ENCODE measurements around the gene ACSM4. TPM values are rescaled to one million over a fixed set of nuclear protein-coding genes. Genes with fewer than 3 reads are reported as not detected.

ACSM4 gene
- total and polyA plus RNA-seq, 9 of the 15 experiments (the other 6 are each of a cell fraction or from before 2014, with no cell fraction given): not detected

- CTCF ChIA-PET (ENCODE audit: low intra/inter-chr PET ratio): no interaction called here
- 14% methylated on average over 7 of the region's 7 CpGs for WGBS (ENCODE audit: insufficient coverage, low coverage, missing lambda C conversion rate)
- no peak for TF ChIP-seq TSHZ1 (CRISPR knock-in tag; IDR thresholded peaks at IDR 0.05)
- TF ChIP-seq DEAF1 (CRISPR knock-in tag; IDR thresholded peaks at IDR 0.05): peak; percentile 22; the same call in 1 of the 2 replicates
- TF ChIP-seq, protein P1, sequence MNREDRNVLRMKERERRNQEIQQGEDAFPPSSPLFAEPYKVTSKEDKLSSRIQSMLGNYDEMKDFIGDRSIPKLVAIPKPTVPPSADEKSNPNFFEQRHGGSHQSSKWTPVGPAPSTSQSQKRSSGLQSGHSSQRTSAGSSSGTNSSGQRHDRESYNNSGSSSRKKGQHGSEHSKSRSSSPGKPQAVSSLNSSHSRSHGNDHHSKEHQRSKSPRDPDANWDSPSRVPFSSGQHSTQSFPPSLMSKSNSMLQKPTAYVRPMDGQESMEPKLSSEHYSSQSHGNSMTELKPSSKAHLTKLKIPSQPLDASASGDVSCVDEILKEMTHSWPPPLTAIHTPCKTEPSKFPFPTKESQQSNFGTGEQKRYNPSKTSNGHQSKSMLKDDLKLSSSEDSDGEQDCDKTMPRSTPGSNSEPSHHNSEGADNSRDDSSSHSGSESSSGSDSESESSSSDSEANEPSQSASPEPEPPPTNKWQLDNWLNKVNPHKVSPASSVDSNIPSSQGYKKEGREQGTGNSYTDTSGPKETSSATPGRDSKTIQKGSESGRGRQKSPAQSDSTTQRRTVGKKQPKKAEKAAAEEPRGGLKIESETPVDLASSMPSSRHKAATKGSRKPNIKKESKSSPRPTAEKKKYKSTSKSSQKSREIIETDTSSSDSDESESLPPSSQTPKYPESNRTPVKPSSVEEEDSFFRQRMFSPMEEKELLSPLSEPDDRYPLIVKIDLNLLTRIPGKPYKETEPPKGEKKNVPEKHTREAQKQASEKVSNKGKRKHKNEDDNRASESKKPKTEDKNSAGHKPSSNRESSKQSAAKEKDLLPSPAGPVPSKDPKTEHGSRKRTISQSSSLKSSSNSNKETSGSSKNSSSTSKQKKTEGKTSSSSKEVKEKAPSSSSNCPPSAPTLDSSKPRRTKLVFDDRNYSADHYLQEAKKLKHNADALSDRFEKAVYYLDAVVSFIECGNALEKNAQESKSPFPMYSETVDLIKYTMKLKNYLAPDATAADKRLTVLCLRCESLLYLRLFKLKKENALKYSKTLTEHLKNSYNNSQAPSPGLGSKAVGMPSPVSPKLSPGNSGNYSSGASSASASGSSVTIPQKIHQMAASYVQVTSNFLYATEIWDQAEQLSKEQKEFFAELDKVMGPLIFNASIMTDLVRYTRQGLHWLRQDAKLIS (CRISPR knock-in tag; IDR thresholded peaks at IDR 0.05): no peak
- no peak for TF ChIP-seq IRF1 (CRISPR knock-in tag; IDR thresholded peaks at IDR 0.05; ENCODE audit: borderline replicate concordance)
- no peak for TF ChIP-seq RBFOX2 (IDR thresholded peaks at IDR 0.05; ENCODE audit: low read depth, low read length)
- TF ChIP-seq, protein P2, sequence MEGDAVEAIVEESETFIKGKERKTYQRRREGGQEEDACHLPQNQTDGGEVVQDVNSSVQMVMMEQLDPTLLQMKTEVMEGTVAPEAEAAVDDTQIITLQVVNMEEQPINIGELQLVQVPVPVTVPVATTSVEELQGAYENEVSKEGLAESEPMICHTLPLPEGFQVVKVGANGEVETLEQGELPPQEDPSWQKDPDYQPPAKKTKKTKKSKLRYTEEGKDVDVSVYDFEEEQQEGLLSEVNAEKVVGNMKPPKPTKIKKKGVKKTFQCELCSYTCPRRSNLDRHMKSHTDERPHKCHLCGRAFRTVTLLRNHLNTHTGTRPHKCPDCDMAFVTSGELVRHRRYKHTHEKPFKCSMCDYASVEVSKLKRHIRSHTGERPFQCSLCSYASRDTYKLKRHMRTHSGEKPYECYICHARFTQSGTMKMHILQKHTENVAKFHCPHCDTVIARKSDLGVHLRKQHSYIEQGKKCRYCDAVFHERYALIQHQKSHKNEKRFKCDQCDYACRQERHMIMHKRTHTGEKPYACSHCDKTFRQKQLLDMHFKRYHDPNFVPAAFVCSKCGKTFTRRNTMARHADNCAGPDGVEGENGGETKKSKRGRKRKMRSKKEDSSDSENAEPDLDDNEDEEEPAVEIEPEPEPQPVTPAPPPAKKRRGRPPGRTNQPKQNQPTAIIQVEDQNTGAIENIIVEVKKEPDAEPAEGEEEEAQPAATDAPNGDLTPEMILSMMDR (IDR thresholded peaks at IDR 0.05 in 2 of 3, conservative IDR thresholded peaks at IDR 0.05 in 1 of 3; ENCODE audit: insufficient read depth in 2 of 3, low read depth in 1 of 3, low read length in 3 of 3): peak in 2 of 3 experiments; percentile 27 to 48; a peak in 2 of 6 replicates
- peak; percentile 54 to 66 for TF ChIP-seq RAD21 (CRISPR knock-in tag; conservative IDR thresholded peaks at IDR 0.05 in 1 of 2, IDR thresholded peaks at IDR 0.05 in 1 of 2)
- TF ChIP-seq RBM17 (IDR thresholded peaks at IDR 0.05; ENCODE audit: borderline replicate concordance, low read depth, low read length): no peak
Measured at GRCh38 chr12:7327918-7328317, 24.0 kb downstream of the ACSM4 start.

More at GRCh38 chr12:7327918-7328317, 24.0 kb downstream of the ACSM4 start:
- ATAC-seq (no peak), FAIRE-seq (peak; percentile 49), DNase-seq (ENCODE audit: extremely low read depth in 1 of 4, low spot score in 3 of 4) (no peak)
- no peaks in the 10 kb centered on the region for H3K4me1 ChIP-seq (replicated peaks in 1 of 2; ENCODE audit: control insufficient read depth in 2 of 2, insufficient read depth in 2 of 2, low read length in 2 of 2)
- no peak overlapping the region; the same call in 1 of the 2 replicates for H3K4me2 ChIP-seq (ENCODE audit: insufficient read depth, low read length)
- no peaks in the 10 kb centered on the region for H3K9me1 ChIP-seq (ENCODE audit: control insufficient read depth, insufficient read depth, low read length)
- BruUV-seq (replicated peaks): no TSS peak
- no peaks in the 10 kb centered on the region for H3K9me3 ChIP-seq (replicated peaks; ENCODE audit: control insufficient read depth, insufficient read depth, low read depth, low read length)
- in situ Hi-C loops (cut with MboI): no loop called here
- no peak overlapping the region for H3K9ac ChIP-seq (ENCODE audit: insufficient read depth in 1 of 2, low read depth in 2 of 2, low read length in 2 of 2)
- POLR2A ChIA-PET: interaction anchor here (0.9 kb wide), 1 partner anchor 9 kb away, joined by 3 read pairs; no protein-coding TSS in a partner anchor
- H3K27me3 ChIP-seq (ENCODE audit: control insufficient read depth in 2 of 2, insufficient read depth in 2 of 2, low read length in 2 of 2): no peaks in the 10 kb centered on the region
- H4K20me1 ChIP-seq (replicated peaks; ENCODE audit: control insufficient read depth, insufficient read depth, low read length): no peaks in the 10 kb centered on the region
- H3K27ac ChIP-seq (ENCODE audit: extremely low read depth, low read depth, low read length): no peak overlapping the region
- peak overlapping the region; percentile 55; the same call in 1 of the 2 replicates for H2AFZ ChIP-seq (ENCODE audit: low read depth, low read length)
- H3K4me3 ChIP-seq: no peak overlapping the region
- intact Hi-C loops (cut with micrococcal nuclease): loop anchor here (2.0 to 10.0 kb wide), 2 partner anchors 133 to 307 kb away; no protein-coding TSS in a partner anchor
- H3K36me3 ChIP-seq (ENCODE audit: control insufficient read depth, insufficient read depth, low read length): no peaks in the 10 kb centered on the region
- H3K79me2 ChIP-seq (ENCODE audit: control insufficient read depth, insufficient read depth, low read length): no peaks in the 10 kb centered on the region
